SU-DHL-6 (cell line): ENCODE data around the gene LRFN2.

ENCODE experiments used
- H2AFZ ChIP-seq: fragments of 200-600 bp; sonication (generic); 2 replicates; pipeline ENCODE4 v1.6.1; 2014; ENCODE audit warnings: low read depth, mild to moderate bottlenecking, moderate library complexity, mixed read lengths, antibody characterized with exemption, low read length; ENCODE audit not compliant: severe bottlenecking
- H3F3A ChIP-seq: fragments of 200-600 bp; shearing (Covaris generic); 2 replicates; pipeline ENCODE4 v1.6.0; 2016; ENCODE audit warnings: antibody characterized with exemption, mild to moderate bottlenecking; ENCODE audit not compliant: insufficient read depth
- H3K27ac ChIP-seq: fragments of 200-600 bp; sonication (generic); 2 replicates; pipeline ENCODE4 v1.5.1; 2016; ENCODE audit warnings: low read depth, mild to moderate bottlenecking, low read length, moderate library complexity, mixed read lengths
- H3K27me3 ChIP-seq: fragments of 200-600 bp; sonication (generic), shearing (Covaris generic); 2 replicates; pipeline ENCODE4 v1.6.0; 2014; ENCODE audit warnings: mild to moderate bottlenecking, low read length
- H3K36me3 ChIP-seq: fragments of 200-600 bp; sonication (generic); 2 replicates; pipeline ENCODE4 v1.6.1; 2014; ENCODE audit warnings: mild to moderate bottlenecking, low read length, mixed read lengths
- H3K4me2 ChIP-seq: fragments of 300-600, 200-600 bp; shearing (Covaris generic), sonication (generic); 2 replicates; pipeline ENCODE4 v1.6.0; 2014; ENCODE audit warnings: low read length, low read depth, mild to moderate bottlenecking; ENCODE audit not compliant: poor library complexity, severe bottlenecking
- H3K4me3 ChIP-seq: fragments of 200-600 bp; sonication (generic); 2 replicates; pipeline ENCODE4 v1.5.1; 2014; ENCODE audit warnings: antibody characterized with exemption, low read length, mild to moderate bottlenecking, mixed read lengths; ENCODE audit not compliant: insufficient read depth, poor library complexity, severe bottlenecking
- H3K79me2 ChIP-seq: fragments of 200-600 bp; sonication (generic); 2 replicates; pipeline ENCODE4 v1.6.1; 2014; ENCODE audit warnings: mild to moderate bottlenecking, low read length, moderate library complexity; ENCODE audit not compliant: insufficient read depth
- H3K9ac ChIP-seq: fragments of 200-600 bp; sonication (generic); 2 replicates; pipeline ENCODE4 v1.7.0; 2014; ENCODE audit warnings: mild to moderate bottlenecking, low read length
- H3K9me2 ChIP-seq: fragments of 200-600 bp; sonication (generic); replicated peaks from 2 replicates; pipeline ENCODE4 v1.6.1; 2014; ENCODE audit warnings: low read length; ENCODE audit not compliant: insufficient read depth
- H3K9me3 ChIP-seq: fragments of 200-600 bp; sonication (generic); 2 replicates; pipeline ENCODE4 v1.6.1; 2014; ENCODE audit warnings: low read length, mixed read lengths; ENCODE audit not compliant: insufficient read depth
- H4K20me1 ChIP-seq: fragments of 200-600 bp; sonication (generic); 2 replicates; pipeline ENCODE4 v1.6.1; 2014; ENCODE audit warnings: low read depth, mild to moderate bottlenecking, antibody characterized with exemption, low read length, moderate library complexity, mixed read lengths
- EZH2phosphoT487 ChIP-seq: fragments of 200-600 bp; sonication (generic), shearing (Covaris generic); conservative IDR thresholded peaks from 2 replicates; pipeline ENCODE4 v1.6.1; 2018; ENCODE audit warnings: mild to moderate bottlenecking, antibody characterized with exemption, low read length, moderate library complexity, mixed read lengths
- TF ChIP-seq, protein P1 (sequence below): fragments of 200-600 bp; sonication (generic); IDR thresholded peaks from one replicate; pipeline ENCODE4 v1.5.1; 2017; ENCODE audit warnings: antibody characterized with exemption, mild to moderate bottlenecking, low read length, moderate library complexity; ENCODE audit not compliant: insufficient read depth, poor library complexity, severe bottlenecking

LRFN2 gene

GRCh38 chr6:40440053-40440452, 147.1 kb downstream of the LRFN2 start:
- H3K4me3 ChIP-seq = no peak overlapping the region
- no peak overlapping the region for H2AFZ ChIP-seq
- H3K27me3 ChIP-seq = no peaks in the 10 kb centered on the region; the same call in 1 of the 2 replicates
- no peaks in the 10 kb centered on the region for H3F3A ChIP-seq
- no peak overlapping the region for H3K4me2 ChIP-seq
- H3K9me3 ChIP-seq = no peaks in the 10 kb centered on the region
- TF ChIP-seq, protein P1, sequence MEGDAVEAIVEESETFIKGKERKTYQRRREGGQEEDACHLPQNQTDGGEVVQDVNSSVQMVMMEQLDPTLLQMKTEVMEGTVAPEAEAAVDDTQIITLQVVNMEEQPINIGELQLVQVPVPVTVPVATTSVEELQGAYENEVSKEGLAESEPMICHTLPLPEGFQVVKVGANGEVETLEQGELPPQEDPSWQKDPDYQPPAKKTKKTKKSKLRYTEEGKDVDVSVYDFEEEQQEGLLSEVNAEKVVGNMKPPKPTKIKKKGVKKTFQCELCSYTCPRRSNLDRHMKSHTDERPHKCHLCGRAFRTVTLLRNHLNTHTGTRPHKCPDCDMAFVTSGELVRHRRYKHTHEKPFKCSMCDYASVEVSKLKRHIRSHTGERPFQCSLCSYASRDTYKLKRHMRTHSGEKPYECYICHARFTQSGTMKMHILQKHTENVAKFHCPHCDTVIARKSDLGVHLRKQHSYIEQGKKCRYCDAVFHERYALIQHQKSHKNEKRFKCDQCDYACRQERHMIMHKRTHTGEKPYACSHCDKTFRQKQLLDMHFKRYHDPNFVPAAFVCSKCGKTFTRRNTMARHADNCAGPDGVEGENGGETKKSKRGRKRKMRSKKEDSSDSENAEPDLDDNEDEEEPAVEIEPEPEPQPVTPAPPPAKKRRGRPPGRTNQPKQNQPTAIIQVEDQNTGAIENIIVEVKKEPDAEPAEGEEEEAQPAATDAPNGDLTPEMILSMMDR = no peak
- TF ChIP-seq EZH2phosphoT487 = no peak
- no peak overlapping the region for H3K27ac ChIP-seq
- no peaks in the 10 kb centered on the region for H3K79me2 ChIP-seq
- H3K36me3 ChIP-seq = no peaks in the 10 kb centered on the region
- H3K9ac ChIP-seq = no peak overlapping the region
- no peaks in the 10 kb centered on the region for H4K20me1 ChIP-seq
- H3K9me2 ChIP-seq = no peaks in the 10 kb centered on the region

- H3F3A ChIP-seq = no peaks in the 10 kb centered on the region
- no peak overlapping the region for H3K9ac ChIP-seq
Observed at GRCh38 chr6:40439026-40439800, 148.0 kb downstream of the LRFN2 start.

DNA sequence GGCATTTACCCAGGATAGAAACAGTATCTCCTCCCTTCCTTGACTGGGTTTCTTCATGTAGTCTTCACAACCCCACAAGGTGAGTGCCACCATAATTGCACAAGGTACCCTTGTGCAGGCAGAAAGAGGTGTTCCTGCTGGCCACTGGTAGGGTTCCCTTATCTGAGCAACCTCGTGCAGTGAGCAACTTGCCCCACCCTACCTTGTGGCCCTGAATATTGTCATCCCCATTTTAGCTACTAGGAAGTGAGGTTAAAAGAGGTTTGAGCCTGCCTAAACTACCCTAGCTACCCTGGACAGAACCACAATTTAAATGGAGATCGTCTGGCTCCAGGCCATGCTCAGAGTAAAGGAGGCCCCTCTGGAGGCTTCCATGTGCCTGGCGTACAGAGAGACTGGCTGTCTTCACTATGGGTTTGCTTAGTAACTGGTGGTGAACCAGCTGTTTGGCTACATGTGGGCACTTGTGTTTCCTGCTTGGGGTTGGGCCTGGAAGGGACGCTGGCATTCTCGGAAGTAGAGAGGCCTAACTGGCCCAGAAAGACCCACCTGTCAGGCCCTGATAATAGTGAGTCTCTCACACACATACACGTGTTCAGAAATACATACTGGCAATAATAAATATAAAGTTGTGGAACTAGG, 148.8 kb downstream of the LRFN2 start:
- H3K79me2 ChIP-seq = no peaks in the 10 kb centered on the region
- H3F3A ChIP-seq = no peaks in the 10 kb centered on the region
- H3K36me3 ChIP-seq = no peaks in the 10 kb centered on the region
- H3K27ac ChIP-seq = no peak overlapping the region
- H3K4me2 ChIP-seq = no peak overlapping the region
- no peak overlapping the region for H3K9ac ChIP-seq
- no peak for TF ChIP-seq EZH2phosphoT487
- TF ChIP-seq, protein P1 = no peak
- H4K20me1 ChIP-seq = no peaks in the 10 kb centered on the region
- H3K9me2 ChIP-seq = no peaks in the 10 kb centered on the region
- H3K27me3 ChIP-seq = no peaks in the 10 kb centered on the region; the same call in 1 of the 2 replicates
- H2AFZ ChIP-seq = no peak overlapping the region
- H3K9me3 ChIP-seq = no peaks in the 10 kb centered on the region
- no peak overlapping the region for H3K4me3 ChIP-seq

More at GRCh38 chr6:40439026-40439800, 148.0 kb downstream of the LRFN2 start:
- Histone ChIP-seq H3K4me2 (no peak overlapping the region), H3K9me3 (no peaks in the 10 kb centered on the region), H3K9me2 (no peaks in the 10 kb centered on the region), H3K4me3 (no peak overlapping the region), H2AFZ (no peak overlapping the region), H3K27ac (no peak overlapping the region), H3K79me2 (no peaks in the 10 kb centered on the region), H3K36me3 (no peaks in the 10 kb centered on the region), H4K20me1 (no peaks in the 10 kb centered on the region), H3K27me3 (no peaks in the 10 kb centered on the region; the same call in 1 of the 2 replicates)
- TF ChIP-seq EZH2phosphoT487 = no peak
- TF ChIP-seq, protein P1 = no peak
